ENCODE measurements around the gene WWTR1.

WWTR1 gene

DNA sequence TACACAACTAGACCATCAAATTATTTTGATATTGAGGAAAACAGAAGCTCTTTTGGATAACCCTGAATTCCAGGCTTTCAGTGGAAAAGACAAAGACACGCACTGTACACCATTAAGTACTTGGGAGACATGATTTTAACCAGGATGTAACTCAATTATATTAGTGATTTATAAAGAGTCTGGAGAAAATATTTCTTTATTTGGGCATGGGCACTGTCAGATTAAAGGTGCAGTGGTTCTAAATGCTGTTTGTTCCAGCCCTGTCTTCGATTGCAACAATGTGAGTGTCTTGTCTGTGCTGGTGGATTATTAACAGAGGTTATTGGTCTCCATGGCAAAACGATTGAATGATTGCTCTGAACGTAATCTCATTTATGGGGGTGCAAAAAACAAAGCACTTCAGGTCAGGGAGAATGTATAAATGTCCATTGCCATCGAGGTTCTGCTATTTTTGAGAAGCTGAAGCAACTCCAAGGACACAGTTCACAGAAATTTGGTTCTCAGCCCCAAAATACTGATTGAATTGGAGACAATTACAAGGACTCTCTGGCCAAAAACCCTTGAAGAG is 183.5 kb downstream of the WWTR1 start, which contains the start of gene TM4SF4:
Gene TM4SF4 (plus strand): TSS at position 448 of the 568 bp plus-strand sequence. CDS start 181 bp downstream, outside the sequence.
- no peak for DNase-seq (ENCODE audit: low read depth in 4 of 4, low spot score in 1 of 4)

DNA sequence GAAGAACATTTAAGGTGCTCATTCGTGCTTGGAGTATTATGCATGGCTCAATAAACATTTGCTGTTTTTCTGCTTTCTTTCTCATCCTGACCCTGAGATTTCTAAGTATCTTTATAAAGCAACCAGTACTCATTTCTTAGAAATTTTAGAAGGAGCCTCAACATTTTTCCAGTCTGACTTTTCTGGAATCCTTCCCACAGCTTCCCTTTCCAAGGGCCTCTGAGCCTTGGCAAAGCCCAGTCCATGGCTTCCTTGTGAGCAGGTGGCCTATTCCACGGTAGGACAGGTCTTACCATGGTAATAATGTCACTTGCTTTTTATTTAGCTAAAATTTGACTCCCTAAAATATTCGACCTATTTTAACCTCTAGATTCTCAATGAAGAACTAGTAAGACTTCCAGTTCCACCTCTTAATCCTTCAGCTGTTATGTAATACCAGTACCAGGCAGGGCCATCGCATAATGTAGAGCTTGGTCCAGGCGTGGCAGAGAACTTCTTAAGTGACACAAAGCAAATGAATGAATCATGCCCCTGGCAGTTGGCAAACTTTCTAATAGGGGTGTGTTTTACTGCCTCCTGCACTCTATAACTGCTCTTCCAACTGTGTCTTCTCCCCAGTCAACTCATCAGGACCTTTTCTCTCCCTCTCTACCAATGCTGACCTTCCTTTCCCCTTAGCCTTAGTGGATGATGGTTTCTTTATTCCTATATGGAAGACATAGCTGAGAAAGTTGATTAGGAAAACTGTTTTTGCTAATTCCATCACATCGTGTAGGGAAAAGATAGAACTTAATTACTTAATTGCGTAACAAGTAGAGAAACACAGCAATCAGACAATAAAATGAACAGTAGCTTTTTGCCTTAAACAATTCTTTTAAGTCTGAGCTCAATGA is 184.2 kb downstream of the WWTR1 start:
- no peak for DNase-seq (ENCODE audit: low read depth in 4 of 4, low spot score in 1 of 4)

DNA sequence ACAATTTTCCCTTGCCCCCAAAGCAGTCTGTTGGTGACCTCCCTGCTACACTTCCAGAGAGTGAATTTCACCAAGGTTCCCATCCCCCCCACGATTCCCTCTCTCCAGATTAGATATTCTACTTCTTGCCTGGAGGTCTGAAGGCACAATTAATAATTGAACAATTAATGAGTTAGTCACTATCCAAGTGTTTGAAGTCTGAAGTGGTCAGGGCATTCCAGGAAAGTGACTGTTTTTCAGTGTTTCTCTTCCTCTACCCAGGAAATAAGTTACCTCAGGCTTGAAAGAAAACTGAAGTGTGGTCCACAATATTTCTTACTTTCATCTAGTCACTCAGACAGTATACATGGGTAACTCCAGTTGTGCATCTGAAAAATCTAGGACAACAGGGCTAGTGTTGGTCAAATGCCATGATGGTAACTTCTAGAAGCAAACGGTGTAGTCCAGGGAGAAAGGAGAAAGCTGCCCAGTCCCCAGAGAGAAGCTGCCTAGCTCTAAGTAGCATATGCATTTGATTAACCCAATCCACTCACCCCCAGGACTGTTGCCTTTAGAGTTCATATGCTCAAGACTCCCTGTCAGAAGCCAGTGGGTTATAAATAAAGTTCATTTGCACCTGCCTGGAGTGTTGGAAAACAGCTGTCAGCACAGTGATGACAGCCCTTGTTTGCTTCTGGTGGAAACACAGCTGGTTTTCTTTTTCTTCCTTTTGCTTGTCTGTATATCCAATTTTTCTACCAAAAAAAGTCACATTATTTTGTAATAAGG is 185.6 kb downstream of the WWTR1 start:
- DNase-seq (ENCODE audit: low read depth in 4 of 4, low spot score in 1 of 4), result no peak

DNA sequence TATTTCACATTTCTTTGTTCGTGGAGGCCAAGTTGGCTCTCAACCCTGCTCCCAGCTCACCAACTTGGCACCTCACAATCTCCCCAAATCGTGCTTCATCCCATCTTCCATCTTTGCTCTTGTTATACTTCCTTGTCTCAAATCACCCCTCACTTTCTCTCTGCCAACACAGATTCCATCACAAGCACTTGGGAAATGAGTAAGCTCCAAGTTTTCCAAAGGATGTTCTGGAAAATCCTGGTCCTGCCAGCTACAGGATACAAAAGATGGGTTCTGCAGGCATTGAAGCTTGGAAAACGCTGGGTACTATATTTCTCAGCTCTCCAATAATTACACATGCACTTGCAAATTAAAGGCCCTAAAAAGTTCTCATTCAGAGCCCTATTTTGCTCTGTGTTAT is 187.4 kb downstream of the WWTR1 start:
- DNase-seq (ENCODE audit: low read depth in 4 of 4, low spot score in 1 of 4), result no peak

DNA sequence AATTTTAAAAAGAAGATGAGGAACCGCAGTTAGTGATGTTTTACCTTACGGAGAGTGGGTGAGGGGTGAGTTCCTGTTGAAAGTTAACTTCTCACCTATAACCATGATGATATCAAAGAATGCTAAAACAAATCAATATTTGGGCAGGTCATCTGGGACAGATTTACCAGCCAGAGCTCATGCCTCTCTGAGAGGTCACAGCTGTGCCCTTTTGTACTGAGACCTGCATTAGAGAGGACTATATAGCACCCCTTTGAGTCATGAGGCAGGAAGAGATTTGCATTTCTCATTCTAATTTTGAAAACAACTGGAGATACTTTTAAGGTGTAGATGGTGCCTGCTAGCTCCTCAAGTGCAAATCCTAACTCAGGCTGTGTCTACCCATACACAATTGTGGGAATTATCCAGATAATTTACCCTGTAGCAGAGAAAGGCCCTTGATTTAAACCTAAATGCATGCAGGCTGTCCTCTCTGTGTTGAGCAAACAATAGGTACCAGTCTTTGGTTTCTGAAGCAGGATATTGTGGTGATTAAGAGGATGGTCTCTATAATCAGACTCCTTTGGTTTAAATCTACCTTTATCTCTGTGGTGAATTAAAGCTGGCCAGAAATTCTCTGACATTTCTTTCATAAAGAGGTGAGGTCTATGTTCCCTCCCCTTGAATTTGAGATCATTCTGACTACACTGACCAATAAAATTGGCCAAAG is 189.2 kb downstream of the WWTR1 start:
- no peak for DNase-seq (ENCODE audit: low read depth in 4 of 4, low spot score in 1 of 4)

Measured in stimulated activated CD4-positive, alpha-beta T cell treated with anti-CD3 and anti-CD28 coated beads, Interleukin-1b, Interleukin-23, amount 100 ng/mL, for 24 hours (primary cell).